Activated naive CD4-positive, alpha-beta T cell treated with Interleukin-2 at 50 U/mL for 16 hours (primary cell): ENCODE data around the gene FAM120B.
A peak's percentile ranks its signal among the peaks of the same experiment; 100 is the strongest.

Experiments
- DNase-seq: peaks from one replicate; pipeline ENCODE4 v3.0.0-alpha.2; 2020

FAM120B gene

GRCh38 chr6:170272341-170273065, 34.1 kb upstream of the FAM120B start:
- DNase-seq: no peak

DNA sequence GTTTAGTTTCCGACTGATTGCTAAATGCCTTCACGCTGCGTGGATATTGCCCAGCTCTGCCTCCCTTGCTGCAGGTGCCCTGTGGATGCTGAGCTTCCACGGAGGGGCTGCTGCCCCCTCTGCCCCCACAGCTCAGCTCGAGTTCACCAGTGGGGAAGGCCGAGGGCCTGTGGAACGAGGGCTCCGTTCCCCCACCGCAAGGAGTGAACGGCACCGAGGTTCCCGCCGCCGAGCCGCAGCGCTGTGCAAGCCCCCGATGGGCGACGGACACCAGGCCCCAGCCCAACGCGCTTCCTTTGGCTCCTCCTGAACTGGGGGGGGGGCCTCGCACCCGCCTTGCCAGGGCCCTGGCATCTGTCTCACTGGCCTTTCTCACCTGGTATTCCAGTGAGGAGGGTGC, 33.4 kb upstream of the FAM120B start:
- no peak for DNase-seq

DNA sequence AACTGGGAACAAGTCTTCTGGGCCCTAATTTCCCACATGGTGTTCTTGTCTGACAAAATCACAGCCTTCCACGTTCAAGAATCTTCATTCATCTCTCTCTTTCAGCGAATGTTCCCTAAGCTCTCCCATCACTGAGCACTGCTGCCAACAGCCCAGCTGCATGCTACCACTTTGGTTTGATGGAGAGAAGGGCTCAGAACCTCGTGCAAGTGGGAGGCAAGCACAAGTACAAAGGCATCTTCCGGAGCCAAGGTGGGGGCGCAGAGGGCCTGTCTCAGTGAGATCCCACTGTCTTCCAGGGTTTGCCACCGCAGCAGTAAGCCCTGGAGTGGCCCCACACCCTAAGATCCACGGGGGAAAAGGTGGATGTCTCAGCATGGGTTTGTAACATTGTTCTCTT, 32.9 kb upstream of the FAM120B start:
- no peak for DNase-seq

GRCh38 chr6:170274713-170275560, 31.6 kb upstream of the FAM120B start:
- DNase-seq: no peak

GRCh38 chr6:170276369-170277057, 30.0 kb upstream of the FAM120B start:
- DNase-seq: no peak

GRCh38 chr6:170277893-170278742, 28.4 kb upstream of the FAM120B start:
- DNase-seq: no peak

DNA sequence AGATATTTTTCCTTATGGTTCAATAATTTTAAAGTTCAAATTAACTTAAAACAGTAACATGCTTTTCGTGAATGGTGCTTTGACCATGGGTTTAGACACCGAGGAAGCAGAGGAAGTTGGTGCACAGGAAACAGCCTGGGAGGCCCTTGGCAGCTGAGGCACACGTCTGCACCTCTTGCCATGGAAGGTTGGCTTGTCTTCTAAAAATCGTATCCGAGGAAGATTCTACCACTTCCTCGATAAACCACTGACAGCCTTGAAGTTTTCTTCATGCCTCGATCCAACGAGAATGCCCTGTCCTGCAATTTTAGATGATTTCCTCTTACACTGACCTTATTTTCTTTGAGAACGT, 27.8 kb upstream of the FAM120B start:
- no peak for DNase-seq

DNA sequence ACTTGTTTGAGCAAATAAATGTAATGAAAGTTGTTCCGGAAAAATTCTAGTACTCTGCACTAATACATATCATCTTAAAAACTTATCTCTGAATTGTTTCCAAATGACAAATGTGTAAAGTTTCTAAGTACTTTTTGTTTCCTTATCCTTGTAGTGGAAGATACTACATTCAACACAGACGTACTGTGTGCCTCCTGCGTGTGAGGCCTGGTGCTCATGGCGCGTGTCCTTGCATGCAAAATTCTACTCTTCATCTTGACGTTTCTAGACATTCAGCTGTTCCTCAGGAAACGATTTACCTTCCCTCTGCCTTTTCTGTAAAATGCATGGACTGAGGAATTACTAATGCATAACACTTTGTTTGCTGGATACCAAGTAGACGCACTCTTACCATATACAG, 27.1 kb upstream of the FAM120B start:
- no peak for DNase-seq

DNA sequence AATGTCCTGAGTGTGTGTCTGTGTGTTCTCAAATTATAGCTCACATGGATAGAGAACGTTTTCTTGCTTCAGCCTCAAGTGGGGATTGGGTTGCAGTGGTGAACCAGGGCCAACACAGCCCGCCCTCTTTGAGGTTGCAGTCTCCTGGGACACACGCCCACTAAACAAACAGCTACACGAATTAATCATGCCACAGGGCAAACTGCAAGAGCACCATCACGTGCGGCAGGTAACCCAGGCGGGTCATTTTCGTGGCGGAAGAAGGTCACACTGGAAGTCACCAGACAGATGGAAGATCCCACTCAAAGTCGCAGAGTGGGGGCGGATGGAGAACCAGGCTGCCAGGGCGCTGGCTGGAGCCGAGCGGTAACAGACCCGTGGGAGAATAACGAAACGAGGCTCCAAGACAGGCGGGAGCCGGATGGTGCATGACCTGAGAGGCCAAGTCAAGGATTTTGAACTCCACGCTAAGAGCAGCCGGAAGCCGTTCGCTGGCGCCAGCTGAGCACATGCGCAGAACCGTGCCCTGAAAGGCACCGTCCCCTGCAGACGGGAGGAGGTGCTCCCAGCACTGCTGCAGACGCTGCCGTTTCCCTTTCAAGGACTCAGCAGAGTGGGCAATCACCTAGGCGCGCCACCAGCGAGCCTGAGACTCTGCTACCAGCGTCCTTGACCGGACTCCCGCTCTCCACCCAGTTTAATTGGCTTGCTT, 26.4 kb upstream of the FAM120B start:
- DNase-seq: peak; percentile 34

DNA sequence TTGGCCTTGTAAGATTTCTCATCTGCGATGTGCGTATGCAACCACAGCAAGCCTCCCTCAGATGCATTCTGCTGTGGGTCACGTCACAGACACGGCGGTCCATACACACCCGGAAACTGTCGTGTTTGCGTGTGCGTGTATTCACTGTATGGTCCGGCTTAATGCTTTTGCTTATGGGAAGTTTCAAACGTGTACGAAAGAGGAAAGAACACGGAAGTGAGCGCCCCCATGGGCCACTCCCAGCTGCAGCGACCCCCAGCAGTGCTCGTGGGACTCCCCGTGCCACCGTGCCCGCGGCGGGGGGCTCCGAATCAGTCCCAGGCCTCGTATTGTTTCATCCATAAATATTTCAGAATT, 25.9 kb upstream of the FAM120B start:
- no peak for DNase-seq

DNA sequence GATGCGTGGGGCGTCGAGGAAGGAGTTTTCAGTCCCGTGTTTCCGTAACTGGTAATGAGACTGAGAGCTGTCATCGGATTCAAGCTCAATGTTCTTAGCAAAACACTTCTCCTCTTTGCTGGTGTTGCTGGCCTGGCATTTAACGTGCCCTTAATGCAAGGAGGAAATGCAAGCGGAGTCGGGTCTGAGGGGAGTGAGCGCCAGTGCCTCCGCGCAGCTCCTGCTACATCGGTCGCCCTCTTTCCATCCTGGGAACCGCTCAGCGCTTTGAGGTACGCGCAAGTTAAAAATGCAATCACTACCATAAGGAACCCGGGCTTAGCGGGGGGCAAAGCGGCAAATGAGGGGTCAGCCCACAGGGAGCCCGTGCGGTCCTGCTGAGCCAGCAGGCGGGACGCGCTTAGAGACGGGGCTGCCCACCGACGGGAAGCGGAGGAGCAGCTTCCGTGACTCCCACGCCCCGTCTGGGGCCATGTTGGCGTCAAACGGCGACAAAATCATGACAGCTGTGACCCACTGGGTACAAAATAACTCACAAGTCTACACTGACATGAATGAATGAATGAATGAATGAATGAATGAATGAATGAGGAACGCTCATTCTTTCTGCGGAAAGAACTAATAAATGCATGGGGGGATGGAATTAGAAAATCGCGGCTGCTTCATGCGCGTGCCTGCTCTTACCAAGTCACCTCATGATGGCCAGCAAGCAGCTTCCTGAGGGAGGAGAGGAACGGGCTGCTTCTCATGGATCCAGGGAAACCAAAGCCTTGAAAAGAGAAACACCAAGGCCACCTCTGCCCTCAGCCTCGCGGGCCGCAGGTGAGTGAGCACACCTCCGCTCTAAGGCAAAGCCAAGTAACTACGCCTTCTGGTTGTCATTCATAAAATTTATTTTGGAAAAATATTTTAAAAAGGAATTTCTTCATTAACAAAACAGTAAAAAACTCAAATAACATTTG, 24.9 kb upstream of the FAM120B start:
- DNase-seq: no peak

DNA sequence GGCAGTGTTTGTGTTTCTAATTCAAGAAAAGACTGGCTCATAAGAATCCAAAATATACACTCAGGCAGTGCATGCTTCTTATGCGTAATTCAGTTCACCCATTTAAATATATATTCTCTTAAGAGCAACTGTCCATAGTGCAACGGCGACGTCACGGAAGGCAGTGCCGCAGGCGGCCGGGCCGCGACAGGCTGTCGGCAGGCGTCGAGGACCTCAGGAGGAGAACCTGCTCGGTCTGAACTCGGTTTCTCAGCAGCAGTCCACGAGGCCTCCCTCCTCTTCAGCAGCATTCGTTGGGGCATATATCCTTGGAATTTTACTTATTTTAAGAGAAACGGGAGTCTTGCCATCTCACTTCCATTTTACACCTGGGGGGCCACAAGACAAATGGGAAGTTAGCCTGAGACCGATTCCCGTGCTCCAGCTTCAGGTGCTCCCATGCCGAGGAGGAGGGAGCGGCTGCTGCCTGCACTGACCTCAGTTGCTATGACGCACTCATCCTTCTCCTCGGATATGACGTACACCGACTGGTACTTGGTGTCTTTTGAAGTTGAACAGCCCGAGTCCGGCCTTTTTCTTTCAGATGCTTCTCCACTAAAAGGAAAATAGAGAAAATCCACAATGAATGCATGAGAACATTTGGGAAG, 23.9 kb upstream of the FAM120B start:
- DNase-seq: no peak

- DNase-seq: no peak
Observed at GRCh38 chr6:170283212-170284081, 23.1 kb upstream of the FAM120B start.

DNA sequence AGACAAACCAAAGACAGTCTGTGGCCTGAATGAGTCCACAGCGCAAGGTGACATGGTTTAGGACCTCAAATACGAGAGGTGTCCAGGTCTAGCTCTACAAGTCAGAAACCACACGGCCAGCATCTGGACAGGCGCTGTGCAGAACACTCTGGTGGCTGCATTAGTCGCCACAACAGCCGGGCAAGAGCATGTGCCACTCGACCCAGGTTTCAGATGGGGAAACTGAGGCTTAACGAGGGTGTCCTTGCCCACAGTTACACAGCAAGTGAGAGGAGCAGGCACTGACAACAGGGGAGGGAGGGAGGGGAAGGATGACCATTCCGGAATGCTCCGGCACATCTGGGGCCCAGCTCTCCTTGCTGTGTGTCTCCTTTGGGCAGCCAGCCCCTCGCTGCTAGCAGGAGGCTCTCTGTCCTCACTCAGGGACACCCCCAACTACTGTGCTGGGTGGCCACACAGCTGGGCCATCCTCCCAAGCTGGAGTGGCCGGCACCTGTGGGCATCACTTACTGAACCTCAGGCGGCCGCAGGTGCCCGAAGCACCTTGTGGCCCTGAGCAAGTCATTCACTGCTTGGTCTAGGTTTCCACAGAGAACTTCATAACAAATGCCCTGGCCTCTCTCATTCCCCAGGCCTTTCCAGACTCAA, 22.3 kb upstream of the FAM120B start:
- DNase-seq: no peak

DNA sequence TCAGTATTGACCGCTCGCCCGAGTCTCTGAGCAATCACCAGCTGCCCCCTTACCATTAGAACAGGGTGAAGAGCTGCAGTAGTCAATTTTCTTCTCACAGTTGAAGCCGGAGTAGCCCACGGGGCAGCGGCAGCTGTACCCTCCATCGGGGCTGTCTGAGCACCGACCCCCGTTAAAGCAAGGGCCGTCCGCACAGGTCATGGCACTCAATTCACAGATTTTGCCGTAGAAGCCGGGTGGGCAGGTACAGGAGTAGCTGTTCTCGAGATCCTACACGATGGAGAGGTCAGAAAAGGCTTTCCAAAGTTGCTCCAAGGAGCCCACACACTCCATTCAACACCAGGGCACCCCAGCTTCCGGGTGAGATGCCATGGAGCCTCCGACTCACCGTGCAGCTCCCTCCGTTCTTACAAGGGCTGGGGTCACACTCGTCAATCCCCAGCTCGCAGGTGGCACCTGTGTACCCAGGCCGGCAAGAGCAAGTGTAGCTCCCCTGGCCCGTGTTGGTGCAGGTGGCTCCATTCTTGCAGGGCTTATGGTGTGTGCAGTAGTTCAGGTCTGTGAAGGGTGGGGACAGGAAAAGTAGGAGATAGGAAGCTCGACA, 21.6 kb upstream of the FAM120B start:
- DNase-seq: no peak

- DNase-seq: no peak
Observed at GRCh38 chr6:170285482-170285881, 21.1 kb upstream of the FAM120B start.

- DNase-seq: no peak
Observed at GRCh38 chr6:170286246-170286933, 20.2 kb upstream of the FAM120B start.

- no peak for DNase-seq
Observed at GRCh38 chr6:170286934-170287265, 19.7 kb upstream of the FAM120B start.
